Endothelial cell of umbilical vein (primary cell): ENCODE data around the gene SH3GLB2. TPM values are rescaled to one million over a fixed set of nuclear protein-coding genes. Genes with fewer than 3 reads are reported as not detected.

Experiments used
- BruUV-seq: library from RNA; stranded (reverse); fragments of 400-500 nt; replicated peaks from 2 replicates; lab custom pipeline; 2021; lab: Mats Ljungman, UMichigan
- CTCF ChIA-PET: fragments of 300-600, 350-600 bp; sonication (Branson Sonifier 250); formaldehyde crosslinking; loops from one replicate; lab custom pipeline; 2021; ENCODE audit warnings: antibody characterized with exemption, inconsistent platforms; lab: Charles Lee
- POLR2A ChIA-PET: fragments of 300-600, 350-600 bp; sonication (Branson Sonifier 250); formaldehyde crosslinking; loops from one replicate; lab custom pipeline; 2021; ENCODE audit warnings: antibody characterized with exemption, inconsistent platforms; lab: Charles Lee
- DNase-seq: peaks from one replicate; pipeline ENCODE4 v3.0.0-alpha.2; 2011; ENCODE audit warnings: low read depth, low spot score
- FAIRE-seq: peaks from 2 replicates; lab custom pipeline; 2011; peaks lifted over from hg19 to GRCh38; lab: Jason Lieb, UNC
- H2AFZ ChIP-seq: 2 replicates; pipeline ENCODE4 v1.6.0; 2012; ENCODE audit warnings: low read depth, low read length, control low read depth, inconsistent platforms
- H3K27ac ChIP-seq: 2 replicates; pipeline ENCODE4 v1.5.1; 2011; ENCODE audit warnings: low read depth, mild to moderate bottlenecking, control low read depth, low read length, moderate library complexity; ENCODE audit not compliant: insufficient read depth
- H3K27me3 ChIP-seq, 2 experiments: 2 replicates each; pipeline versions ENCODE4 v1.6.0 to v1.6.1; 2011; ENCODE audit warnings: low read length in 2 of 2, mixed read lengths in 1 of 2; ENCODE audit not compliant: control insufficient read depth in 2 of 2, insufficient read depth in 2 of 2
- H3K36me3 ChIP-seq, 2 experiments: 2 replicates in 1 of 2; 3 replicates in 1 of 2; pipeline ENCODE4 v1.5.1; 2011; ENCODE audit warnings: low read length in 2 of 2, mild to moderate bottlenecking in 1 of 2, moderate library complexity in 1 of 2; ENCODE audit not compliant: control insufficient read depth in 2 of 2, insufficient read depth in 2 of 2; ENCODE audit errors: extremely low read depth in 1 of 2
- H3K4me1 ChIP-seq: 3 replicates; pipeline ENCODE4 v1.5.1; 2011; ENCODE audit warnings: mild to moderate bottlenecking, low read length; ENCODE audit not compliant: control insufficient read depth, insufficient read depth; ENCODE audit errors: extremely low read depth
- H3K4me2 ChIP-seq: 2 replicates; pipeline ENCODE4 v1.6.1; 2011; ENCODE audit warnings: low read length, control low read depth, mixed read lengths; ENCODE audit not compliant: insufficient read depth
- H3K4me3 ChIP-seq, 3 experiments: fragments of 200-600 bp in 1 of 3; sonication (generic), shearing (Covaris generic) in 1 of 3; replicated peaks in 1 of 3; 2 replicates each; pipeline ENCODE4 v1.5.1; 2011 to 2016; ENCODE audit warnings: control low read depth in 3 of 3, low read length in 3 of 3, mild to moderate bottlenecking in 2 of 3, inconsistent platforms in 1 of 3, low read depth in 1 of 3, moderate library complexity in 1 of 3; ENCODE audit not compliant: insufficient read depth in 1 of 3
- H3K79me2 ChIP-seq: 2 replicates; pipeline ENCODE4 v1.6.0; 2012; ENCODE audit warnings: low read length, inconsistent platforms; ENCODE audit not compliant: control insufficient read depth, insufficient read depth
- H3K9ac ChIP-seq: replicated peaks from 2 replicates; pipeline ENCODE3; 2011; ENCODE audit warnings: low read length, control low read depth; ENCODE audit not compliant: insufficient read depth; ENCODE audit errors: extremely low read depth
- H3K9me1 ChIP-seq: replicated peaks from 3 replicates; pipeline ENCODE4 v1.6.0; 2011; ENCODE audit warnings: mild to moderate bottlenecking, low read length; ENCODE audit not compliant: control insufficient read depth, insufficient read depth; ENCODE audit errors: extremely low read depth
- H3K9me3 ChIP-seq: replicated peaks from 2 replicates; pipeline ENCODE4 v1.5.1; 2012; ENCODE audit warnings: low read length, inconsistent platforms; ENCODE audit not compliant: control insufficient read depth, insufficient read depth
- H4K20me1 ChIP-seq: replicated peaks from 2 replicates; pipeline ENCODE3; 2011; ENCODE audit warnings: mild to moderate bottlenecking, low read length; ENCODE audit not compliant: control insufficient read depth, insufficient read depth; ENCODE audit errors: extremely low read depth
- EZH2 ChIP-seq: IDR thresholded peaks from 2 replicates; pipeline ENCODE4 v1.6.1; 2012; ENCODE audit warnings: borderline replicate concordance, low read depth, mild to moderate bottlenecking, moderate library complexity, low read length, inconsistent platforms; ENCODE audit not compliant: severe bottlenecking
- JUN ChIP-seq: IDR thresholded peaks from 2 replicates; pipeline ENCODE4 v1.6.1; 2011; ENCODE audit warnings: borderline replicate concordance, low read depth; ENCODE audit not compliant: insufficient read length, insufficient read depth
- MYC ChIP-seq: IDR thresholded peaks from one replicate; pipeline ENCODE4 v1.6.1; 2011; ENCODE audit warnings: mild to moderate bottlenecking, low read depth, low read length
- POLR2A ChIP-seq: IDR thresholded peaks from 2 replicates; pipeline ENCODE4 v1.6.1; 2012; ENCODE audit warnings: low read depth, mild to moderate bottlenecking, control low read depth, low read length
- dilution Hi-C: fragments of 300-500 bp; cut with MboI; formaldehyde crosslinking; loops from one replicate; pipeline ENCODE4 v1.15.0; 2019; ENCODE audit warnings: low sequenced_read_pairs; ENCODE audit not compliant: extremely low pct_ligation_motif_present
- intact Hi-C: fragments of 100-400 bp; cut with micrococcal nuclease; formaldehyde crosslinking; loops from one replicate; pipeline ENCODE4 v1.10.0; 2022
- polyA plus RNA-seq, 4 experiments: library from polyadenylated mRNA; depleted of rRNA in 3 of 4; stranded (reverse) in 3 of 4; unstranded in 1 of 4; fragments of >200 nt; gene quantifications; 2 replicates each; pipeline versions ENCODE4 v1.2.1 to v1.2.3, GENCODE V29; 2011 to 2012; ENCODE audit warnings: missing spikeins in 1 of 4
- total RNA-seq: library from RNA; stranded (reverse); gene quantifications from 2 replicates; pipeline ENCODE4 v1.2.3, GENCODE V29; 2021
- TF ChIP-seq, protein P1 (sequence below), 2 donors: IDR thresholded peaks; 1 replicate in 1 of 2; 2 replicates in 1 of 2; pipeline ENCODE4 v1.5.1; 2011; ENCODE audit warnings: low read length in 2 of 2, mild to moderate bottlenecking in 2 of 2, moderate library complexity in 2 of 2, control low read depth in 1 of 2, inconsistent platforms in 1 of 2, low read depth in 1 of 2; ENCODE audit not compliant: insufficient read depth in 1 of 2; ENCODE audit errors: extremely low read depth in 1 of 2

Gene SH3GLB2
- total and polyA plus RNA-seq, 2 donors (not counting 3 experiments of a cell fraction or from before 2014, with no cell fraction given) = 58.8 to 77.5 TPM

GRCh38 chr9:129058965-129059795, 31.0 kb upstream of the SH3GLB2 start:
- TF ChIP-seq EZH2 = no peak
- no peak for TF ChIP-seq JUN
- TF ChIP-seq, protein P1, sequence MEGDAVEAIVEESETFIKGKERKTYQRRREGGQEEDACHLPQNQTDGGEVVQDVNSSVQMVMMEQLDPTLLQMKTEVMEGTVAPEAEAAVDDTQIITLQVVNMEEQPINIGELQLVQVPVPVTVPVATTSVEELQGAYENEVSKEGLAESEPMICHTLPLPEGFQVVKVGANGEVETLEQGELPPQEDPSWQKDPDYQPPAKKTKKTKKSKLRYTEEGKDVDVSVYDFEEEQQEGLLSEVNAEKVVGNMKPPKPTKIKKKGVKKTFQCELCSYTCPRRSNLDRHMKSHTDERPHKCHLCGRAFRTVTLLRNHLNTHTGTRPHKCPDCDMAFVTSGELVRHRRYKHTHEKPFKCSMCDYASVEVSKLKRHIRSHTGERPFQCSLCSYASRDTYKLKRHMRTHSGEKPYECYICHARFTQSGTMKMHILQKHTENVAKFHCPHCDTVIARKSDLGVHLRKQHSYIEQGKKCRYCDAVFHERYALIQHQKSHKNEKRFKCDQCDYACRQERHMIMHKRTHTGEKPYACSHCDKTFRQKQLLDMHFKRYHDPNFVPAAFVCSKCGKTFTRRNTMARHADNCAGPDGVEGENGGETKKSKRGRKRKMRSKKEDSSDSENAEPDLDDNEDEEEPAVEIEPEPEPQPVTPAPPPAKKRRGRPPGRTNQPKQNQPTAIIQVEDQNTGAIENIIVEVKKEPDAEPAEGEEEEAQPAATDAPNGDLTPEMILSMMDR (IDR thresholded peaks at IDR 0.05; ENCODE audit: extremely low read depth in 1 of 2, insufficient read depth in 1 of 2, low read depth in 1 of 2, low read length in 2 of 2) = no peak
- TF ChIP-seq MYC = no peak
- TF ChIP-seq POLR2A = no peak
- FAIRE-seq (peak; percentile 37), DNase-seq (no peak)
- Histone ChIP-seq H3K4me2 (no peak overlapping the region), H3K4me1 (peaks cover 5% of the 10 kb centered on the region), H3K9me3 (no peaks in the 10 kb centered on the region), H4K20me1 (no peaks in the 10 kb centered on the region), H3K9me1 (no peaks in the 10 kb centered on the region), H3K36me3 (peaks cover 0 to 21% of the 10 kb centered on the region in 2 experiments), H2AFZ (no peak overlapping the region), H3K79me2 (no peaks in the 10 kb centered on the region), H3K27me3 (no peaks in the 10 kb centered on the region), H3K9ac (no peak overlapping the region), H3K27ac (no peak overlapping the region), H3K4me3 (no peak overlapping the region)
- intact Hi-C loops = no loop called here
- BruUV-seq = no TSS peak
- CTCF ChIA-PET = interaction anchor here (0.9 to 1.4 kb wide), 2 partner anchors 15 to 31 kb away, joined by 4 to 5 read pairs; partner anchors contain the start of gene SH3GLB2
- dilution Hi-C loops = no loop called here
- POLR2A ChIA-PET = no interaction called here
